GM12878 (cell line): Measurements from ENCODE around the gene SMIM35. TPM values are rescaled to one million over a fixed set of nuclear protein-coding genes. Genes with fewer than 3 reads are reported as not detected.

Source experiments
- ASH2L ChIP-seq: fragments of 300-600, 200-600 bp; sonication (generic); IDR thresholded peaks from 2 replicates; pipeline ENCODE4 v1.6.1; 2017; ENCODE audit warnings: low read depth, mild to moderate bottlenecking, borderline replicate concordance
- CBFB ChIP-seq: IDR thresholded peaks from 2 replicates; pipeline ENCODE4 v1.6.1; 2016; ENCODE audit warnings: antibody characterized with exemption, low read depth
- DPF2 ChIP-seq: fragments of 450-650 bp; IDR thresholded peaks from 2 replicates; pipeline ENCODE4 v1.6.1; 2017; ENCODE audit warnings: mild to moderate bottlenecking
- EED ChIP-seq: sonication (generic); IDR thresholded peaks from 2 replicates; pipeline ENCODE4 v1.6.1; 2016; ENCODE audit warnings: antibody characterized with exemption, low read depth
- MYB ChIP-seq: fragments of 150-350 bp; IDR thresholded peaks from 2 replicates; pipeline ENCODE4 v1.6.1; 2014; ENCODE audit warnings: mild to moderate bottlenecking, low read depth, low read length, borderline replicate concordance
- NR2C2 ChIP-seq: IDR thresholded peaks from 2 replicates; pipeline ENCODE4 v1.6.1; 2011; ENCODE audit warnings: borderline replicate concordance, low read depth; ENCODE audit not compliant: control insufficient read depth, insufficient read length
- TARDBP ChIP-seq: IDR thresholded peaks from 2 replicates; pipeline ENCODE4 v1.6.1; 2016; ENCODE audit warnings: borderline replicate concordance
- ZNF384 ChIP-seq: IDR thresholded peaks from 2 replicates; pipeline ENCODE4 v1.6.1; 2012; ENCODE audit warnings: low read depth, mild to moderate bottlenecking, low read length, improper control_type of control experiment, borderline replicate concordance
- polyA plus RNA-seq, 11 experiments: library from polyadenylated mRNA; depleted of rRNA in 4 of 11; unstranded in 6 of 11; stranded (reverse) in 5 of 11; fragments of >200 nt; fragmentation: Nextera tagmentation in 4 of 11; fragmentation: Illumina TruSeq in 1 of 11; extraction: Ambion mirVana in 4 of 11; extraction: Trizol in 1 of 11; gene quantifications; 1 replicate in 1 of 11; 2 replicates in 10 of 11; pipeline versions ENCODE4 v1.2.1 to v1.2.3, GENCODE V29; 2011 to 2016; ENCODE audit warnings: inconsistent platforms in 2 of 11, missing spikeins in 2 of 11, low read depth in 1 of 11
- total RNA-seq, 4 experiments: library from RNA; depleted of rRNA in 3 of 4; stranded (reverse); fragments of >200 nt in 3 of 4; fragmentation: Illumina TruSeq in 1 of 4; extraction: Trizol in 1 of 4; gene quantifications; 2 replicates each; pipeline versions ENCODE4 v1.2.1 to v1.2.3, GENCODE V29; 2013 to 2021
- TF ChIP-seq, protein P1 (sequence below): fragments of 450-650 bp; IDR thresholded peaks from 2 replicates; pipeline ENCODE4 v1.6.1; 2017; ENCODE audit warnings: borderline replicate concordance
- TF ChIP-seq, protein P2 (sequence below): fragments of 450-650 bp; conservative IDR thresholded peaks from 2 replicates; pipeline ENCODE4 v1.6.1; 2017; ENCODE audit warnings: mild to moderate bottlenecking, moderate library complexity
- TF ChIP-seq, protein P3 (sequence below): fragments of 450-650 bp; IDR thresholded peaks from 2 replicates; pipeline ENCODE4 v1.6.1; 2016; ENCODE audit warnings: mild to moderate bottlenecking, moderate library complexity, borderline replicate concordance
- TF ChIP-seq, protein P4 (sequence below): fragments of 450-650 bp; IDR thresholded peaks from 2 replicates; pipeline ENCODE4 v1.6.1; 2017; ENCODE audit warnings: mild to moderate bottlenecking, moderate library complexity
- TF ChIP-seq, protein P5 (sequence below): IDR thresholded peaks from 2 replicates; pipeline ENCODE4 v1.6.1; 2011; ENCODE audit warnings: low read depth, low read length, improper control_type of control experiment, borderline replicate concordance
- TF ChIP-seq, protein P6 (sequence below): IDR thresholded peaks from 2 replicates; pipeline ENCODE4 v1.6.1; 2011; ENCODE audit warnings: borderline replicate concordance, low read depth, mild to moderate bottlenecking, moderate library complexity, mixed read lengths, low read length; ENCODE audit not compliant: insufficient read depth; ENCODE audit errors: extremely low read length

The SMIM35 gene
- total and polyA plus RNA-seq, 10 of the 15 experiments (the other 5 are each of a cell fraction or from before 2014, with no cell fraction given): 0.02 to 1.1 (median 0.05) TPM; not detected in 5

DNA sequence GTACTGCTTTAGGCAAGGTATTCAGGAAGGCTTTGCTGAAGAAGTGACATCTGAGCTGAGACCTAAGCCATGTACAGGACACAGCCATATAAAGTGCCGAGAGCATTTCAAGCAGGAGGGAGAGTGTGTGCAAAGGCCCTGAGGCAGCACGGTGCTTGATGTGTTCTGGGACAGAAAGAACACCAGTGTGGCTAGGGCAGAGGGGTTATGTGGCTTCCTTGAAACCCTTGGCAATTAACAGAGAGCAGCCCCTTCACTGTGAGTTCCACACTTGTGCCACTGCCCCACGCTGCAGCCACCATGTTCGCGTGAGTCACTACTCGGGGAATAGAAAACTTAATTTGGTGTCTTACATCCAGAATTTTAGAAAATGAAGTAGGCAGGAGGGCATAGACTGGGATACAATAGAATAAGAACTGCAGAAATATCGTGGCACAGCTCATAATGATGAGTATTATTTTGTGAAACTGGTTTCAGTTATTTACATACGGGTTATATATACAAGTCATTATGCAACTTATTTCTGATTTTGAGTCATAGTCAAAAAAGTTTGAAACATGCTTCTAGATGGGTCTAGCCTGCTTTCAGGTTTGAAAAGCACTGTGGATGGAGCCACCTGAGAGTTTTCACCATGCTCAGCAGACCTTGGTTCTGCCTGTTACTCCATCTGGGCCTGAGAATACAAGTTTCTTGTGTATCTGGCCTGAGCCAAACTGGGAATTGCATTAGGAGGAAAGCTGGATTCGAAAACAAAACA is 88.8 kb downstream of the SMIM35 start (continued):
- TF ChIP-seq TARDBP: no peak
- TF ChIP-seq, protein P1, sequence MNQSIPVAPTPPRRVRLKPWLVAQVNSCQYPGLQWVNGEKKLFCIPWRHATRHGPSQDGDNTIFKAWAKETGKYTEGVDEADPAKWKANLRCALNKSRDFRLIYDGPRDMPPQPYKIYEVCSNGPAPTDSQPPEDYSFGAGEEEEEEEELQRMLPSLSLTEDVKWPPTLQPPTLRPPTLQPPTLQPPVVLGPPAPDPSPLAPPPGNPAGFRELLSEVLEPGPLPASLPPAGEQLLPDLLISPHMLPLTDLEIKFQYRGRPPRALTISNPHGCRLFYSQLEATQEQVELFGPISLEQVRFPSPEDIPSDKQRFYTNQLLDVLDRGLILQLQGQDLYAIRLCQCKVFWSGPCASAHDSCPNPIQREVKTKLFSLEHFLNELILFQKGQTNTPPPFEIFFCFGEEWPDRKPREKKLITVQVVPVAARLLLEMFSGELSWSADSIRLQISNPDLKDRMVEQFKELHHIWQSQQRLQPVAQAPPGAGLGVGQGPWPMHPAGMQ: no peak
- TF ChIP-seq, protein P2, sequence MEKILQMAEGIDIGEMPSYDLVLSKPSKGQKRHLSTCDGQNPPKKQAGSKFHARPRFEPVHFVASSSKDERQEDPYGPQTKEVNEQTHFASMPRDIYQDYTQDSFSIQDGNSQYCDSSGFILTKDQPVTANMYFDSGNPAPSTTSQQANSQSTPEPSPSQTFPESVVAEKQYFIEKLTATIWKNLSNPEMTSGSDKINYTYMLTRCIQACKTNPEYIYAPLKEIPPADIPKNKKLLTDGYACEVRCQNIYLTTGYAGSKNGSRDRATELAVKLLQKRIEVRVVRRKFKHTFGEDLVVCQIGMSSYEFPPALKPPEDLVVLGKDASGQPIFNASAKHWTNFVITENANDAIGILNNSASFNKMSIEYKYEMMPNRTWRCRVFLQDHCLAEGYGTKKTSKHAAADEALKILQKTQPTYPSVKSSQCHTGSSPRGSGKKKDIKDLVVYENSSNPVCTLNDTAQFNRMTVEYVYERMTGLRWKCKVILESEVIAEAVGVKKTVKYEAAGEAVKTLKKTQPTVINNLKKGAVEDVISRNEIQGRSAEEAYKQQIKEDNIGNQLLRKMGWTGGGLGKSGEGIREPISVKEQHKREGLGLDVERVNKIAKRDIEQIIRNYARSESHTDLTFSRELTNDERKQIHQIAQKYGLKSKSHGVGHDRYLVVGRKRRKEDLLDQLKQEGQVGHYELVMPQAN: no peak; the same call in 1 of the 2 replicates
- no peak for TF ChIP-seq ZNF384
- TF ChIP-seq, protein P3, sequence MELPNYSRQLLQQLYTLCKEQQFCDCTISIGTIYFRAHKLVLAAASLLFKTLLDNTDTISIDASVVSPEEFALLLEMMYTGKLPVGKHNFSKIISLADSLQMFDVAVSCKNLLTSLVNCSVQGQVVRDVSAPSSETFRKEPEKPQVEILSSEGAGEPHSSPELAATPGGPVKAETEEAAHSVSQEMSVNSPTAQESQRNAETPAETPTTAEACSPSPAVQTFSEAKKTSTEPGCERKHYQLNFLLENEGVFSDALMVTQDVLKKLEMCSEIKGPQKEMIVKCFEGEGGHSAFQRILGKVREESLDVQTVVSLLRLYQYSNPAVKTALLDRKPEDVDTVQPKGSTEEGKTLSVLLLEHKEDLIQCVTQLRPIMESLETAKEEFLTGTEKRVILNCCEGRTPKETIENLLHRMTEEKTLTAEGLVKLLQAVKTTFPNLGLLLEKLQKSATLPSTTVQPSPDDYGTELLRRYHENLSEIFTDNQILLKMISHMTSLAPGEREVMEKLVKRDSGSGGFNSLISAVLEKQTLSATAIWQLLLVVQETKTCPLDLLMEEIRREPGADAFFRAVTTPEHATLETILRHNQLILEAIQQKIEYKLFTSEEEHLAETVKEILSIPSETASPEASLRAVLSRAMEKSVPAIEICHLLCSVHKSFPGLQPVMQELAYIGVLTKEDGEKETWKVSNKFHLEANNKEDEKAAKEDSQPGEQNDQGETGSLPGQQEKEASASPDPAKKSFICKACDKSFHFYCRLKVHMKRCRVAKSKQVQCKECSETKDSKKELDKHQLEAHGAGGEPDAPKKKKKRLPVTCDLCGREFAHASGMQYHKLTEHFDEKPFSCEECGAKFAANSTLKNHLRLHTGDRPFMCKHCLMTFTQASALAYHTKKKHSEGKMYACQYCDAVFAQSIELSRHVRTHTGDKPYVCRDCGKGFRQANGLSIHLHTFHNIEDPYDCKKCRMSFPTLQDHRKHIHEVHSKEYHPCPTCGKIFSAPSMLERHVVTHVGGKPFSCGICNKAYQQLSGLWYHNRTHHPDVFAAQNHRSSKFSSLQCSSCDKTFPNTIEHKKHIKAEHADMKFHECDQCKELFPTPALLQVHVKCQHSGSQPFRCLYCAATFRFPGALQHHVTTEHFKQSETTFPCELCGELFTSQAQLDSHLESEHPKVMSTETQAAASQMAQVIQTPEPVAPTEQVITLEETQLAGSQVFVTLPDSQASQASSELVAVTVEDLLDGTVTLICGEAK: no peak
- no peak for TF ChIP-seq NR2C2
- TF ChIP-seq, protein P4, sequence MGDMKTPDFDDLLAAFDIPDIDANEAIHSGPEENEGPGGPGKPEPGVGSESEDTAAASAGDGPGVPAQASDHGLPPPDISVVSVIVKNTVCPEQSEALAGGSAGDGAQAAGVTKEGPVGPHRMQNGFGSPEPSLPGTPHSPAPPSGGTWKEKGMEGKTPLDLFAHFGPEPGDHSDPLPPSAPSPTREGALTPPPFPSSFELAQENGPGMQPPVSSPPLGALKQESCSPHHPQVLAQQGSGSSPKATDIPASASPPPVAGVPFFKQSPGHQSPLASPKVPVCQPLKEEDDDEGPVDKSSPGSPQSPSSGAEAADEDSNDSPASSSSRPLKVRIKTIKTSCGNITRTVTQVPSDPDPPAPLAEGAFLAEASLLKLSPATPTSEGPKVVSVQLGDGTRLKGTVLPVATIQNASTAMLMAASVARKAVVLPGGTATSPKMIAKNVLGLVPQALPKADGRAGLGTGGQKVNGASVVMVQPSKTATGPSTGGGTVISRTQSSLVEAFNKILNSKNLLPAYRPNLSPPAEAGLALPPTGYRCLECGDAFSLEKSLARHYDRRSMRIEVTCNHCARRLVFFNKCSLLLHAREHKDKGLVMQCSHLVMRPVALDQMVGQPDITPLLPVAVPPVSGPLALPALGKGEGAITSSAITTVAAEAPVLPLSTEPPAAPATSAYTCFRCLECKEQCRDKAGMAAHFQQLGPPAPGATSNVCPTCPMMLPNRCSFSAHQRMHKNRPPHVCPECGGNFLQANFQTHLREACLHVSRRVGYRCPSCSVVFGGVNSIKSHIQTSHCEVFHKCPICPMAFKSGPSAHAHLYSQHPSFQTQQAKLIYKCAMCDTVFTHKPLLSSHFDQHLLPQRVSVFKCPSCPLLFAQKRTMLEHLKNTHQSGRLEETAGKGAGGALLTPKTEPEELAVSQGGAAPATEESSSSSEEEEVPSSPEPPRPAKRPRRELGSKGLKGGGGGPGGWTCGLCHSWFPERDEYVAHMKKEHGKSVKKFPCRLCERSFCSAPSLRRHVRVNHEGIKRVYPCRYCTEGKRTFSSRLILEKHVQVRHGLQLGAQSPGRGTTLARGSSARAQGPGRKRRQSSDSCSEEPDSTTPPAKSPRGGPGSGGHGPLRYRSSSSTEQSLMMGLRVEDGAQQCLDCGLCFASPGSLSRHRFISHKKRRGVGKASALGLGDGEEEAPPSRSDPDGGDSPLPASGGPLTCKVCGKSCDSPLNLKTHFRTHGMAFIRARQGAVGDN: peak; percentile 66; the same call in 1 of the 2 replicates
- no peak for TF ChIP-seq ASH2L
- peak; percentile 50 for TF ChIP-seq DPF2
- peak; percentile 56; the same call in 1 of the 2 replicates for TF ChIP-seq EED
- no peak for TF ChIP-seq MYB
- TF ChIP-seq CBFB: no peak
- TF ChIP-seq, protein P5, sequence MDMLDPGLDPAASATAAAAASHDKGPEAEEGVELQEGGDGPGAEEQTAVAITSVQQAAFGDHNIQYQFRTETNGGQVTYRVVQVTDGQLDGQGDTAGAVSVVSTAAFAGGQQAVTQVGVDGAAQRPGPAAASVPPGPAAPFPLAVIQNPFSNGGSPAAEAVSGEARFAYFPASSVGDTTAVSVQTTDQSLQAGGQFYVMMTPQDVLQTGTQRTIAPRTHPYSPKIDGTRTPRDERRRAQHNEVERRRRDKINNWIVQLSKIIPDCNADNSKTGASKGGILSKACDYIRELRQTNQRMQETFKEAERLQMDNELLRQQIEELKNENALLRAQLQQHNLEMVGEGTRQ: no peak
- TF ChIP-seq, protein P6, sequence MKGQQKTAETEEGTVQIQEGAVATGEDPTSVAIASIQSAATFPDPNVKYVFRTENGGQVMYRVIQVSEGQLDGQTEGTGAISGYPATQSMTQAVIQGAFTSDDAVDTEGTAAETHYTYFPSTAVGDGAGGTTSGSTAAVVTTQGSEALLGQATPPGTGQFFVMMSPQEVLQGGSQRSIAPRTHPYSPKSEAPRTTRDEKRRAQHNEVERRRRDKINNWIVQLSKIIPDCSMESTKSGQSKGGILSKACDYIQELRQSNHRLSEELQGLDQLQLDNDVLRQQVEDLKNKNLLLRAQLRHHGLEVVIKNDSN: no peak
